ENCODE data around the gene HIRA. TPM values are rescaled to one million over a fixed set of nuclear protein-coding genes. Genes with fewer than 3 reads are reported as not detected.

Gene HIRA
- polyA plus RNA-seq, 2 of the 4 experiments (the other 2 are of a cell fraction): 12.3 to 16.6 TPM

DNA sequence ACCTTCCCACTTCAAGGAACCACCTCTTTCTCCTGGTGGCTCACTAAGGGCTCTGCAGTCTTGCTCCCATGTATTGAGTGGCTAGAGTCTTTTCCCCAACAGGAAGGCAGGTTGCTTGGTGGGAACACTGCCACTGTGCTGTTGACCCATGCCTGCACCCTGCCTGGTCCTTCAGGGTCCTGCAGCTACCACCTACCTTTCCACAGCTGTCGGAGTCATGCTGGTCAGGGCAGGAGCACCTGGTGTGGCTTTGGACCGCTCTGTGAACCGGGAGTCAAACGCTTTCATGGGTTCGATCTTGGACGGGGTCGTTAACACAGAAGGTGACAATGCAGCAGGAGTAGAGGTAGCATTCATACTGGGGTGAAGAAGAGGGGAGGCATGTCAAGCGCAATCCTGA lies 56.1 kb downstream of the HIRA start:
- 98% methylated on average over 8 of the region's 8 CpGs for WGBS (ENCODE audit: missing lambda C conversion rate)
- ChIA-PET POLR2A (no interaction called here), CTCF (interaction anchor here (0.6 kb wide), 1 partner anchor 18 kb away, joined by 3 read pairs; no protein-coding TSS in a partner anchor)
- TF ChIP-seq FOSB (CRISPR knock-in tag; IDR thresholded peaks at IDR 0.05) (no peak), TFCP2L1 (CRISPR knock-in tag; IDR thresholded peaks at IDR 0.05) (no peak), KDM5A (IDR thresholded peaks at IDR 0.05) (no peak), EHMT2 (IDR thresholded peaks at IDR 0.05; ENCODE audit: low read depth) (no peak), EHF (CRISPR knock-in tag; IDR thresholded peaks at IDR 0.05) (no peak), FOSL2 (IDR thresholded peaks at IDR 0.05) (no peak), FOSL2 (CRISPR knock-in tag; IDR thresholded peaks at IDR 0.05) (no peak), HOXB5 (CRISPR knock-in tag; IDR thresholded peaks at IDR 0.05) (no peak), ZSCAN20 (CRISPR knock-in tag; IDR thresholded peaks at IDR 0.05) (no peak), RNF2 (IDR thresholded peaks at IDR 0.05; ENCODE audit: borderline replicate concordance, low read depth) (no peak), SREBF2 (IDR thresholded peaks at IDR 0.05) (no peak), RAD21 (conservative IDR thresholded peaks at IDR 0.05 in 1 of 2, IDR thresholded peaks at IDR 0.05 in 1 of 2) (no peak), JUNB (IDR thresholded peaks at IDR 0.05) (no peak), PHF8 (IDR thresholded peaks at IDR 0.05; ENCODE audit: borderline replicate concordance, low read depth) (no peak), ZNF302 (CRISPR knock-in tag; IDR thresholded peaks at IDR 0.05) (no peak)
- TF ChIP-seq, protein P1, sequence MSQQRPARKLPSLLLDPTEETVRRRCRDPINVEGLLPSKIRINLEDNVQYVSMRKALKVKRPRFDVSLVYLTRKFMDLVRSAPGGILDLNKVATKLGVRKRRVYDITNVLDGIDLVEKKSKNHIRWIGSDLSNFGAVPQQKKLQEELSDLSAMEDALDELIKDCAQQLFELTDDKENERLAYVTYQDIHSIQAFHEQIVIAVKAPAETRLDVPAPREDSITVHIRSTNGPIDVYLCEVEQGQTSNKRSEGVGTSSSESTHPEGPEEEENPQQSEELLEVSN (IDR thresholded peaks at IDR 0.05; ENCODE audit: borderline replicate concordance, low read depth): no peak
- TF ChIP-seq, protein P2, sequence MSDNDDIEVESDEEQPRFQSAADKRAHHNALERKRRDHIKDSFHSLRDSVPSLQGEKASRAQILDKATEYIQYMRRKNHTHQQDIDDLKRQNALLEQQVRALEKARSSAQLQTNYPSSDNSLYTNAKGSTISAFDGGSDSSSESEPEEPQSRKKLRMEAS (IDR thresholded peaks at IDR 0.05): no peak
- TF ChIP-seq, protein P3, sequence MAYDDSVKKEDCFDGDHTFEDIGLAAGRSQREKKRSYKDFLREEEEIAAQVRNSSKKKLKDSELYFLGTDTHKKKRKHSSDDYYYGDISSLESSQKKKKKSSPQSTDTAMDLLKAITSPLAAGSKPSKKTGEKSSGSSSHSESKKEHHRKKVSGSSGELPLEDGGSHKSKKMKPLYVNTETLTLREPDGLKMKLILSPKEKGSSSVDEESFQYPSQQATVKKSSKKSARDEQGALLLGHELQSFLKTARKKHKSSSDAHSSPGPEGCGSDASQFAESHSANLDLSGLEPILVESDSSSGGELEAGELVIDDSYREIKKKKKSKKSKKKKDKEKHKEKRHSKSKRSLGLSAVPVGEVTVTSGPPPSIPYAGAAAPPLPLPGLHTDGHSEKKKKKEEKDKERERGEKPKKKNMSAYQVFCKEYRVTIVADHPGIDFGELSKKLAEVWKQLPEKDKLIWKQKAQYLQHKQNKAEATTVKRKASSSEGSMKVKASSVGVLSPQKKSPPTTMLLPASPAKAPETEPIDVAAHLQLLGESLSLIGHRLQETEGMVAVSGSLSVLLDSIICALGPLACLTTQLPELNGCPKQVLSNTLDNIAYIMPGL (CRISPR knock-in tag; IDR thresholded peaks at IDR 0.05; ENCODE audit: borderline replicate concordance): no peak
- TF ChIP-seq, protein P4, sequence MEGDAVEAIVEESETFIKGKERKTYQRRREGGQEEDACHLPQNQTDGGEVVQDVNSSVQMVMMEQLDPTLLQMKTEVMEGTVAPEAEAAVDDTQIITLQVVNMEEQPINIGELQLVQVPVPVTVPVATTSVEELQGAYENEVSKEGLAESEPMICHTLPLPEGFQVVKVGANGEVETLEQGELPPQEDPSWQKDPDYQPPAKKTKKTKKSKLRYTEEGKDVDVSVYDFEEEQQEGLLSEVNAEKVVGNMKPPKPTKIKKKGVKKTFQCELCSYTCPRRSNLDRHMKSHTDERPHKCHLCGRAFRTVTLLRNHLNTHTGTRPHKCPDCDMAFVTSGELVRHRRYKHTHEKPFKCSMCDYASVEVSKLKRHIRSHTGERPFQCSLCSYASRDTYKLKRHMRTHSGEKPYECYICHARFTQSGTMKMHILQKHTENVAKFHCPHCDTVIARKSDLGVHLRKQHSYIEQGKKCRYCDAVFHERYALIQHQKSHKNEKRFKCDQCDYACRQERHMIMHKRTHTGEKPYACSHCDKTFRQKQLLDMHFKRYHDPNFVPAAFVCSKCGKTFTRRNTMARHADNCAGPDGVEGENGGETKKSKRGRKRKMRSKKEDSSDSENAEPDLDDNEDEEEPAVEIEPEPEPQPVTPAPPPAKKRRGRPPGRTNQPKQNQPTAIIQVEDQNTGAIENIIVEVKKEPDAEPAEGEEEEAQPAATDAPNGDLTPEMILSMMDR (IDR thresholded peaks at IDR 0.05): no peak
- TF ChIP-seq, protein P5, sequence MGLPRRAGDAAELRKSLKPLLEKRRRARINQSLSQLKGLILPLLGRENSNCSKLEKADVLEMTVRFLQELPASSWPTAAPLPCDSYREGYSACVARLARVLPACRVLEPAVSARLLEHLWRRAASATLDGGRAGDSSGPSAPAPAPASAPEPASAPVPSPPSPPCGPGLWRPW (IDR thresholded peaks at IDR 0.05): no peak
- TF ChIP-seq, protein P6, sequence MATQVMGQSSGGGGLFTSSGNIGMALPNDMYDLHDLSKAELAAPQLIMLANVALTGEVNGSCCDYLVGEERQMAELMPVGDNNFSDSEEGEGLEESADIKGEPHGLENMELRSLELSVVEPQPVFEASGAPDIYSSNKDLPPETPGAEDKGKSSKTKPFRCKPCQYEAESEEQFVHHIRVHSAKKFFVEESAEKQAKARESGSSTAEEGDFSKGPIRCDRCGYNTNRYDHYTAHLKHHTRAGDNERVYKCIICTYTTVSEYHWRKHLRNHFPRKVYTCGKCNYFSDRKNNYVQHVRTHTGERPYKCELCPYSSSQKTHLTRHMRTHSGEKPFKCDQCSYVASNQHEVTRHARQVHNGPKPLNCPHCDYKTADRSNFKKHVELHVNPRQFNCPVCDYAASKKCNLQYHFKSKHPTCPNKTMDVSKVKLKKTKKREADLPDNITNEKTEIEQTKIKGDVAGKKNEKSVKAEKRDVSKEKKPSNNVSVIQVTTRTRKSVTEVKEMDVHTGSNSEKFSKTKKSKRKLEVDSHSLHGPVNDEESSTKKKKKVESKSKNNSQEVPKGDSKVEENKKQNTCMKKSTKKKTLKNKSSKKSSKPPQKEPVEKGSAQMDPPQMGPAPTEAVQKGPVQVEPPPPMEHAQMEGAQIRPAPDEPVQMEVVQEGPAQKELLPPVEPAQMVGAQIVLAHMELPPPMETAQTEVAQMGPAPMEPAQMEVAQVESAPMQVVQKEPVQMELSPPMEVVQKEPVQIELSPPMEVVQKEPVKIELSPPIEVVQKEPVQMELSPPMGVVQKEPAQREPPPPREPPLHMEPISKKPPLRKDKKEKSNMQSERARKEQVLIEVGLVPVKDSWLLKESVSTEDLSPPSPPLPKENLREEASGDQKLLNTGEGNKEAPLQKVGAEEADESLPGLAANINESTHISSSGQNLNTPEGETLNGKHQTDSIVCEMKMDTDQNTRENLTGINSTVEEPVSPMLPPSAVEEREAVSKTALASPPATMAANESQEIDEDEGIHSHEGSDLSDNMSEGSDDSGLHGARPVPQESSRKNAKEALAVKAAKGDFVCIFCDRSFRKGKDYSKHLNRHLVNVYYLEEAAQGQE (IDR thresholded peaks at IDR 0.05): no peak
- Histone ChIP-seq H3K27ac (no peak overlapping the region), H3K9me3 (no peaks in the 10 kb centered on the region), H3K4me2 (no peak overlapping the region), H3K4me3 (no peak overlapping the region), H3K4me1 (no peaks in the 10 kb centered on the region)
- FAIRE-seq (no peak), ATAC-seq (no peak; a peak in 1 of 6 replicates), DNase-seq (ENCODE audit: low read depth in 1 of 2, low spot score in 1 of 2) (no peak)

Data from A549 (cell line).